Fibroblast of pulmonary artery (primary cell): Measurements from ENCODE around the gene INTS6.

Experiments used
- DNase-seq: peaks from one replicate; pipeline ENCODE4 v3.0.0-alpha.2; 2010; ENCODE audit warnings: low read depth
- H3K4me3 ChIP-seq: replicated peaks from 2 replicates; pipeline ENCODE4 v1.5.1; 2011; ENCODE audit warnings: low read depth, mild to moderate bottlenecking, control low read depth, low read length, moderate library complexity
- CTCF ChIP-seq: IDR thresholded peaks from 2 replicates; pipeline ENCODE4 v1.5.1; 2011; ENCODE audit warnings: mild to moderate bottlenecking, control low read depth, low read length, inconsistent platforms; ENCODE audit errors: missing control alignments

Gene INTS6

GRCh38 chr13:51332566-51333361 lies 120.1 kb downstream of the INTS6 start:
- DNase-seq: no peak
- H3K4me3 ChIP-seq: no peak overlapping the region
- TF ChIP-seq CTCF: no peak

- H3K4me3 ChIP-seq: no peak overlapping the region
- TF ChIP-seq CTCF: no peak
- peak; percentile 39 for DNase-seq
Observed at GRCh38 chr13:51331354-51331861, 121.4 kb downstream of the INTS6 start.

- TF ChIP-seq CTCF: no peak
- peak; percentile 70 for DNase-seq
- no peak overlapping the region for H3K4me3 ChIP-seq
Observed at GRCh38 chr13:51330791-51331190, 122.0 kb downstream of the INTS6 start.

GRCh38 chr13:51329606-51330005 lies 123.2 kb downstream of the INTS6 start:
- no peak overlapping the region for H3K4me3 ChIP-seq
- no peak for DNase-seq
- no peak for TF ChIP-seq CTCF

- no peak for TF ChIP-seq CTCF
- no peak overlapping the region for H3K4me3 ChIP-seq
- no peak for DNase-seq
Observed at GRCh38 chr13:51328488-51328887, 124.3 kb downstream of the INTS6 start.

GRCh38 chr13:51327961-51328360 lies 124.9 kb downstream of the INTS6 start:
- DNase-seq: no peak
- H3K4me3 ChIP-seq: no peak overlapping the region
- no peak for TF ChIP-seq CTCF

GRCh38 chr13:51326777-51327176 lies 126.1 kb downstream of the INTS6 start:
- DNase-seq: no peak
- TF ChIP-seq CTCF: no peak
- no peak overlapping the region for H3K4me3 ChIP-seq
